GM19099 (cell line): Measurements from ENCODE around the gene LRRC40.

ENCODE experiments used
- POLR2A ChIP-seq: IDR thresholded peaks from 3 replicates; pipeline ENCODE4 v1.6.1; 2011; ENCODE audit warnings: low read depth; ENCODE audit not compliant: insufficient read length; ENCODE audit errors: extremely low read depth

The LRRC40 gene

DNA sequence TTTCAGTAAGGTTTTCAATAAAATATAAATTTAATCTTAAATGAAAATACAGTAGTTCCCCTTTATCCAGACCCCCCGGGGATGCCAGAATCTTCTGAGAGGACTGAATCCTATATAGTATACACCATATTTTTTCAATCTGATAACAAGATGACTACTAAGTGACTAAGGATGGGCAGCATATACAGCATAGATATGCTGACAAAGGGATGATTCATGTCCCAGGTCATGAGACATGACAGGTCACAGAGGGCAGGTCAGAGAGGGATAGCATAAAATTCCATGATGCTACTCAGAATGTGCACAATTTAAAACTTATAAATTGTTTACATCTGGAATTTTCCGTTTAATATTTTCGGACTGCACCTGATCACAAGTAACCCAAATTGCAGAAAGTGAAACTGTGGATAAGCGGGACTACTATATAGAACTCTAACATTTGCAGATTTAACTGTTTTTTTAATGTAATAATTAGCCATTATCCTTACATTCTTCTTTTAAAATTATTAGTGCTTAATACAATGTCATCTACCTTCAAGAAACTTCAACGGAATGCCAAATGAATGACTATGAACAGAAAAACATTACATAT, 48.8 kb downstream of the LRRC40 start:
- TF ChIP-seq POLR2A: no peak

DNA sequence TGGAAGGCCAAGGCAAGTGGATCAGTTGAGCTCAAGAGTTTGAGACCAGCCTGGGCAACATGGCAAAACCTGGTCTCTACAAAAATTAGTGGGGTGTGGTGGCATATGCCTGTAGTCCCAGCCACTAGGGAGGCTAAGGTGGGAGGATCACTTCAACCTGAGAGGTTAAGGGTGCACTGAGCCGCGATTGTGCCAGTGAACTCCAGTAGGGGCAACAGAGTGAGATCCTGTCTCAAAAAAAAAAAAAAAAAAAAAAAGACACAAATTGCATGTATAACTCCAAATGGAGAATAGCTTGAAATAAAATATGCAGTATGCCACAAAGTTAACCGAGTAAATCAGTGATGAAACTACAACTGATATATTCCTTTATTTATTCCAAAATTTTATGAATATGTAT, 51.6 kb downstream of the LRRC40 start:
- TF ChIP-seq POLR2A: no peak

DNA sequence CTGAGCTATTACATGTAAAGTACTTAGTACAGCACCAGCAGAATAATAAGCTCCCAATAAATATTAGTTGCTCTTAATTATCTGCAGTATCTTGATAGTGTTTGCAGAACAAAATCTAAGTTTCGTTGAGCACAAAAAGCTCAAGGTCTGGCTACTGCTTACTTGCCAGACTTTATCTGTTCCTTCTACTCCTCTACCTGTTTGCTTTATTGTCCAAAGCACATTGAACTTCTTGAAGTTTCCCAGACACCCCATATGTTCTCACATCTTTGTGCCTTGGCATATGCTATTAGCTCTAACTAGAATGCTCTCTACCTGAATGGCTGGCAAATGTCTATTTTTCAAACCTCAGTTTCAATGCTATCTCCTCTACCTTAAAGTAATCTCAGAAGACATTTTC, 54.9 kb downstream of the LRRC40 start:
- TF ChIP-seq POLR2A: no peak

DNA sequence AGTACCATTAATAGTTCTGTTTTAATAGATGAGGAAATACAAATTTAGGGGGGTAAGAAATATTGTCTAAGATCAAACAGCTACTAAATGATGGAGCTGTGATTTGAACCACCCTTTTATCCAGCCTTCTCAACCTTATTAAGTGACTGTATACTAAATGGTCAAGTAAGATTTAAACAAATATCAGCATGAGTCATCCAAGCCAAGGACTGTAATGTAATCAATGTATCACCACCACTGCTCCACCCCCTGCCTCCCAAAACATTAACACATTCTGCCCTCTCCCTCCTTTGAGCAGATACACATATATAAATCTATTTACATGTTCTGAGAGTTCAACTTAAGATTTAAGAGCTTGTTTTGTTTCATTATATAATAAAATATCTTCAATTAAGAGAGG, 58.9 kb downstream of the LRRC40 start:
- no peak for TF ChIP-seq POLR2A

DNA sequence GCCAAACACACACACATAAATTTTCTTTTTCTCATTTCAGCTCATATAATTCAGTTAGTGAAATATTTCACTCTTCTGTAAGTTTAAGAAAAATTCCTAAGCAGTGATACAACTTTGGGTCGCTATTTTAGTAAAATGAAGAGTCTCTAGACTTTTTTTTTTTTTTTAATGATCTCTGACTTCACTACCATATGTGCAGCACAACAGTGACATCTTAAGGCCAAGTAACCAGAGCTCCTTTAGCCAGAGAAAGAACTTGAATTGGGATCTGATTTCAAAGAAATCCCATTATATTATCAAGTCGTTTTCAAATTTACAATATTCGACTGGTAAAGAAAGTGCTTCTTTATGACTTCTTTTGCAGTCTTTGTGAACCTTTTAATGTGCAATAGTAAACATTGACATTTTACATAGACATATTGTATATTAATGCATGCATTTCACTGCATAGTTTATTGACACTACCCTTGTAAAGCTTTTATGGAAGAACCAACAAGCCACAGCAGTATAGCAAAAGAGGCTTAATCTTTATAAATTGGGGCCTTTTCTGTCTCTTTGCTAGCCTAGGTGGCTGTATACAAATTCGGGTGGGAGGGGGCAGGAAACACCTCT, 62.2 kb downstream of the LRRC40 start:
- TF ChIP-seq POLR2A: no peak

DNA sequence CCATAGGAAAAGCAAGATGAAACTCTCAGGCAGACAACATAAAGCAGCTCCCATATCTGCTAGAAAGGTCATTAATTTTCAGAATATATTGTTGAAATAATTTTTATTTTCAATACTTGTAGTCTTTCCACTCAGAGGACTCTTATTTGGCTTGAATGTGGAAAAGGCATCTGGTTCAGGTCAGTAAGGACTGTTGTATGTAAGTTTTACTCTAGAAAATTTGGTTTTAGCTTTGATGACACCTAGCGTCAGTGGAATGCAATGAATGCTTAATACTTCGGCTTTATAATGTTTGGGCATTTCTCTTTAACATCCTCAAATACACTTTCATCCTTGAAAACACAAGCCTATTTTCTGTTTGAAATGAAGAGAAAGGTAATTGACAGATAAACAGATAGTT, 63.3 kb downstream of the LRRC40 start:
- TF ChIP-seq POLR2A: no peak

DNA sequence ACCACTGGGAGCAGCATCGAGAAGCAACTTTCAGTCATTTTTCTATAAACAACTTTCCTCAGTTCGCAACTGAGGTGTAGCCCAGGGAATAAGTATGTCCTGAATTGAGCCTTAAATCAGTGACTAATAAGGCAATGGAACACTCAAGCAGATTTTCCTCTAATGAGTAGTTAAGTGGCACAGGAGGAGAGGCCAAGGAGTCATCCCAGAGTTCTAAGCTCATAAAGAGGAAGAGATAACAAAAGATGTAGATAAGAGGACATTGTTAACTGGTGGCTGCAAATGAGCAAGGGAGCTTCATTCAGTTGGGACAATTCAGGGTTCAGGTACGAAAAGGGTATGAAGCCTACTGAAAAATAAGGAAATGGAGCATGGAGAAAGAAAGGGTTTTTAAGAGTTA, 64.5 kb downstream of the LRRC40 start:
- TF ChIP-seq POLR2A: no peak

DNA sequence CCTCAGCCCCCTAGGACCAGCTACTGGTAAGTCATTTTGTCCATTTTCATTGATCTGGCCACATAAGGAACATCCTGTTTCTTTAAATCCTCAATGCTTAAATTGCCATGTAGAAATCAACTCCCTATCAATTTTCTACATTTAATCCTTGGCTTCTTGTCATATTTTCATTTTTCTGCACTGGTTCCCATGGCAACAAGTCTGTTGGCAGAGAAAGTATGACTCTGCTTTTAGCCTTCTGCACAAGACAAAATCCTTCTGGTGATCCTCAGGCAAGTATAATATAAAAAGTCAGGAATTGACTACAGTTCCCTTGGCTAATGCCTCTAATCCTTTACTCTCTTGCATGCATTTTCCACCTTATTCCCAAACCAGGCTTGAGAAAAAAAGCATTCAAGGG, 65.0 kb downstream of the LRRC40 start:
- TF ChIP-seq POLR2A: no peak

DNA sequence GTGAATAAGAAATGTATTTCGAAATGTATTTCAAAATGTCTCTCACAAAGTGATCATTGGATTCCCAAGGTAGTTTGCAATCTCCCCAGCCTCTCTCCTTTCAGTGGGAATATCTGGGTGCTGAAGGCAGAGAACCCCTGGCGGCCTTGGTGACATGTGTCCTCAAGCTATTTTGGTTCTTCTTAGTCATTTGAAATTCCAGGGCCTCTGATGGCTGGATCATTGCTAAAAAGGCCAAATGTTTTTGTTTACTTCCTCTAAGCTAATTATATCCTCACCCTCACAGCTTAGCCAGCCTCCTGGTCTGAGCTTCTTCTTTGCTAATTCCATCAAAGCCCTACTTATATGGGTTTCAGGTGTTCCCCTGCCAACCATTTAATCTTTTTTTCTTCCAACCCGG, 71.2 kb downstream of the LRRC40 start:
- TF ChIP-seq POLR2A: no peak

DNA sequence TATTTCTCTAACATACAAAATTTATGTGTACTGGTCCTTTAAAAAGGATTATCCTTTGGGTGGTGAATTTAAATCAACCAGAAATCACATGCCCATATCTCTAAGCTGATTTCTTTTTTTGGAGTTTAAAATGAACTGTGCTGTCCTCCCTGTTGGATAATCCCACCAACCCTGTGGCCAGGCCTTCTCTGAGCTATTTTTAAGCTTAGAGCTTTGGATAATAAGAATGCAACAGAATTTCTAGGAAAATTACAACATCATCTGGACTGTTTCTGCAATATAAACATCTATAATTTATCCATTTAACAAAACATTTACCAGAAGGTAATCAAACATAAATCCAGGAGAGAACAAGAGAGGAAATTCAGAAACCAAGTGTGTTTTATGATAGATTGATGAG, 88.3 kb downstream of the LRRC40 start:
- no peak for TF ChIP-seq POLR2A

DNA sequence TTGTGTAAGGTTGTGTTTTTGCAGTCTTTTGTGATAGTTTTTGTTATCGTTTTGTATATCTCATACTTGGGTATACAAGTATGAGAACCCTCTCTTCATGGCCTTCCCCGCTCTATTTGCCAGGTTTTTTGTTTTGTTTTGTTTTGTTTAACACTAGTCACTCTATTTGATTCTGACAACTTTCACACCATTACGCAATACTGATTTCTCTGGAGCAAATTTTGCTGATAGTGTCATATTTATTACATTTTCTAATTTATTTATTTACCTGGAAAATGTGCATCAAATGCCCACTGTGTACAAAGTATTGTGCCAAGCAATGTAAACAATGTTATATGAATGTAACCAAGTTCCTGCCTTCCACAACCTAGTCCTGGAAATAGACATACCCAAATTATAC, 90.1 kb downstream of the LRRC40 start:
- no peak for TF ChIP-seq POLR2A

DNA sequence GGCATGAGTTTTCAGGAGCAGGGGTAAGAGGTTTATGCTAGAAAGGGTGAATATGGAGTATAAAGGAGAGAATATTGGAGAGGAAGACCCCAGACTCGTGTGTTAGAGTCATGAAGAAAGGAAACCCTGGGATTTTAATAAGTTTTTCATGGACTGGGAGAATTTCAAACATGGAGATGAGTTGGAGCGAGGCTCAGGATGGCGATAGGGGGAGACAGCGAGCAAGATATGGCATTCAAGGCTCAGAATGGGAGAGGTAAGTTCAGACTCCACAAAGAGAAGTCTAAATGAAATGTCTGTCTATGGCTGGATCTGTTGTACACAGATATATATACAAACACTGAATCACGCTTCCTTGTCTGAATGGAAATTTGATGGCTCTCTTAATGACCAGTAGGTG, 92.5 kb downstream of the LRRC40 start:
- TF ChIP-seq POLR2A: no peak

DNA sequence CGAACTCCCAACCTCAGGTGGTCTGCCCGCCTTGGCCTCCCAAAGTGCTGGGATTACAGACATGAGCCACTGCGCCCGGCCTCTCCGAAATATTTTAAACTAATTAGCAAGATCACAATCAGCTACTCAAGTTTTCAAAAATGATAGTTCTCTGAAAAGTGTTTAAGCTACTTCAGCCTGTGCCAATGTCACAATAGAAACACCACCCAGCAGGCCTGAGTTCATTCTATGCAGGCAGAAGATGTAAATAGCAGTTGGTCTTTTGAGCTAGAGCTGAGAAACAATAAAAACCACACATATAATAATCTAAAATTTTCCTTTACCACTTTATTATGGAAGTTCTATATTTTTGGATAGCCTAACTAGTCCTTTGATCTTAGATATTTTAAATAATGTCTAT, 96.1 kb downstream of the LRRC40 start:
- no peak for TF ChIP-seq POLR2A

DNA sequence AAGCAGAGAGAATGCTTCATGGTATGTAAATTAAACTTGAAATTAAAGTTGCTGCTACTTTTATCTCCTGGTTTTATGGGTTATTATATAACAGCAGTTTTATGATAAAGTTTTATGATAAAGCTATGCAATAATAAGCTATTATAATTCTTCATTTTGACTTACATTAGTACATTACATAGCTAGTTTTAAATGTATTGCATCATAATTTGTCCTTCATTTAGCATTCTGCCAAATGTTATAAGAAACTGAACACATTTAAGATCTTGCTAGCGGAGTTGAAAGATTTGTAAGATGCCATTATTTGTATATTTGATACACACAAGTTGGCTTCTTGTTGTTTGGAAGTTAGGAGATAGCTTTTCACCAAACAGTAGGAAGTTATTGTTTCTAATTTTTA, 101.6 kb downstream of the LRRC40 start:
- TF ChIP-seq POLR2A: no peak

DNA sequence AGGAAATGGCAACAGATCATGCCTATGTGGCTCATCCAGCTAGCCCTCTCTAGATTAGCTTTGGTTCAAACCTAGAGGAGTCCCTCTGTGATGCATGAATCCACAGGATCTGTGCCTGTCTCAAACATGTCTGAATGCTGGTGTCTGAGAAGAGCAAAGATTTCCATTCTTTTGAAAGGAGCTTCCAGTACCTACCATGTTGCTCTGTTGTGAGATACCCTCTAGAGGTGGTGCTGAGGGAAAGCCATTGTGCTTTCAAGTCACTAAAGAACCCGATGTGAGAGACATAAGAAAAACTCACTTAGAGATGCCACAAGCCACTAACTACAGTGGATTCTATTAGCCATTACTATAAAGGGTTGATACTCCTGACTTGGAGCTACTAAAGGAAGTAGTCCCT, 103.6 kb downstream of the LRRC40 start:
- TF ChIP-seq POLR2A: no peak

DNA sequence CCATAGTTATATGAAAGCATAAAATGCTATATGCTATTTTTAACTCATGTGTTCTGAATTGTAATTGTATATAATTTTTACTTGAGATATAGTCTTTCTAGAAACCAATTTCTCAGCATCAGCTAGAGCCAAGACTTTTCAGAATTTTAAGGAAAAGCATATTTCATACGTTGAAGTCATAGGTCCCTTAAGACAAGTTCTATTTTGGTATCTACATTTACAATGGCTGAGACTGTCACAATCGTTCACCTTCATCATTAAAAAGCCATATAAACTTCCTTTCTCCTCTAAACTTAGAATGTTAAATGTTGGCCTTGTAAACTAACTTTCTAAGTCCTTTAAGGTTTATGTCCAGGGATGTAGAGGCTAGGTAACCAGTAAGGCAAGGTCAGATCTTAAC, 104.1 kb downstream of the LRRC40 start:
- no peak for TF ChIP-seq POLR2A
